LNCAP (cell line): Measurements from ENCODE around the gene PLXDC2.

Experiments
- TF ChIP-seq, protein P1 (sequence below): fragments of 450-650 bp; IDR thresholded peaks from 2 replicates; pipeline ENCODE4 v1.5.1; 2017; ENCODE audit warnings: mild to moderate bottlenecking

The PLXDC2 gene

DNA sequence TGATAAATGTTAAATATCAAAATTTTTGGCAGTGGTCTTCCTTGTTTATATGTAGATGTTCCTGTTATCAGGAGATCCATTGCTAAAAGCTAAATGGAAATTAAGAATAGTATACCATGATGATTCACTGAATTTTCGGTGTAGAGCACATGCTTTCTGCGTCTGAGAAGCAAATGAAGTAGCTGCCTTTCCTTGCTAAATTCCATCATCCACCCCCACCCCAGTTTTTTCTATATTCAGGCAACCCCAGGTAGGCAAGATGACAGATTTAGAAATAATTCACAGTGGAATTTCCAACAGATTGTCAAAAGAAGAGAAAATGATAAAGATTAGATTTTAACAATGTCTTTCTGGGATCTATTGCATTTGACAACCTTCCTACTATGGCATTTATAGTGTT, 231.9 kb downstream of the PLXDC2 start:
- TF ChIP-seq, protein P1, sequence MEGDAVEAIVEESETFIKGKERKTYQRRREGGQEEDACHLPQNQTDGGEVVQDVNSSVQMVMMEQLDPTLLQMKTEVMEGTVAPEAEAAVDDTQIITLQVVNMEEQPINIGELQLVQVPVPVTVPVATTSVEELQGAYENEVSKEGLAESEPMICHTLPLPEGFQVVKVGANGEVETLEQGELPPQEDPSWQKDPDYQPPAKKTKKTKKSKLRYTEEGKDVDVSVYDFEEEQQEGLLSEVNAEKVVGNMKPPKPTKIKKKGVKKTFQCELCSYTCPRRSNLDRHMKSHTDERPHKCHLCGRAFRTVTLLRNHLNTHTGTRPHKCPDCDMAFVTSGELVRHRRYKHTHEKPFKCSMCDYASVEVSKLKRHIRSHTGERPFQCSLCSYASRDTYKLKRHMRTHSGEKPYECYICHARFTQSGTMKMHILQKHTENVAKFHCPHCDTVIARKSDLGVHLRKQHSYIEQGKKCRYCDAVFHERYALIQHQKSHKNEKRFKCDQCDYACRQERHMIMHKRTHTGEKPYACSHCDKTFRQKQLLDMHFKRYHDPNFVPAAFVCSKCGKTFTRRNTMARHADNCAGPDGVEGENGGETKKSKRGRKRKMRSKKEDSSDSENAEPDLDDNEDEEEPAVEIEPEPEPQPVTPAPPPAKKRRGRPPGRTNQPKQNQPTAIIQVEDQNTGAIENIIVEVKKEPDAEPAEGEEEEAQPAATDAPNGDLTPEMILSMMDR, result no peak

DNA sequence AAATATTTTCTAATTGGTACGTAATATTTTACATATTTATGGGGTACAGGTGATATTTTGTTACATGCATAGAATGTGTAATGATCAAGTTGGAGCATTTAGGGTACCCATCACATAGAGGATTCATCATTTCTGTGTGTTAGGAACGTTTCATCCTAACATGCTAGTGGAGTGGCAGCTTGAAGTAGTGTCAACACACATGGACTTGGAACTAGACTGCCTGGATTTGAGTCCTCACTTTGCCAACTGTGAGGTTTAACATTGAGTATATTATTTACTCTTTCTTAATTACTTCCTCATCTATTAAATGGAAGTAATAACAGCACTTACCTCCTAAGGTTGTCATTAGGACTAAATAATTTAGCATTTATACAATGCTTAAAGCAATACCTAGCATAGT, 241.9 kb downstream of the PLXDC2 start:
- TF ChIP-seq, protein P1, result no peak

DNA sequence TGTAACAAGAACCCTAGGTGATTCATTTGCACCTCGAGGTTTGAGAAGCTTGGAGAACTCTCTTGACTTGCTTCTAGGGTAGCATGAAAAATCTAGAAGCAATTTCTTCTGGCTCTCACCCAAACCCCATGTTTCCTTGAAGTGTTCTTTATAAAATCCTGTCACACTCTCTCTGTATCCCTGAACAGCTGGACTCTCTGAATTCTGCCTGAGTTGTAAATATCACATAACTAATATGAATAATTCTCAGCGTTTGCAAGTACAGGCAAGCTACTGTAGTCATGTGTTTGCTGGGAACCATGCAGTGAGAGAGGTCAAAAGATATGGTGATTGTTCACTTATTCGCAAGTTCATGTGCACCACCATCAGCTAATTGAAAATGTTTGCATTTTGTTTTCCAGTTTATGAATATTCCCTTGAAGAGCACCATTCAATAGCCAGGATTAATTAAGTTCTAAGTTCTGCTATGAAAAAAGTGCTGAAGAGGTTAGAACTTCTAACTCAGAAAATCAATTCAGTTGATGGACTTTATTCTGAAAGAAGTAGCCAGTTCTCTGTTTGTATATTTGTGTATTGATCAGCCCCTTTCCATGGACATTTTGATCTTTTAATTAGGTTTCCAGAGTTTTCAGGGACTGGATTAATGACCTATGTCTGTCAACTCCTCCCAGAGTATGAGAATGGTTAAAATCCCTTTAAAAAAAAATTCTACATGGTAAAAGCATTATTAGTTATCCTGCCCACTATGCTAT, 243.0 kb downstream of the PLXDC2 start:
- TF ChIP-seq, protein P1, result no peak

DNA sequence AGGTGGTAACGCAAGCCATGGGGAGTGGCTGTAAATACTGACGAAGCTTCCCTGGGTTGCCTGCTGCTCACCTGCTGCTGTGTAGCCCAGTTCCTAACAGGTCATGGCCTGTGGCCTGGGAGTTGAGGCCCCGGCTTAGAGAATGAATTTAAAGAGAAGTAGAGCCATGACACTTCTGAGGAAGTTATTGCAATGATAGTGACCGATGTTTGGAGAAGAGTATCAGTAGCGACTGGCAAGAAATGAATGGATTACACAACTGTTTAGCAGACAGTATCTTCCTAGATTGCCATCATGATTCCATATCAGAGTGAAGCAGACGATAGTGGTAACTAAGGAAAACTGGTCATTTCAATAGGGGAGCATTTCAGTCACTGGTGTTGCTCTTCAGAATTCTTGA, 249.6 kb downstream of the PLXDC2 start:
- TF ChIP-seq, protein P1, result no peak

DNA sequence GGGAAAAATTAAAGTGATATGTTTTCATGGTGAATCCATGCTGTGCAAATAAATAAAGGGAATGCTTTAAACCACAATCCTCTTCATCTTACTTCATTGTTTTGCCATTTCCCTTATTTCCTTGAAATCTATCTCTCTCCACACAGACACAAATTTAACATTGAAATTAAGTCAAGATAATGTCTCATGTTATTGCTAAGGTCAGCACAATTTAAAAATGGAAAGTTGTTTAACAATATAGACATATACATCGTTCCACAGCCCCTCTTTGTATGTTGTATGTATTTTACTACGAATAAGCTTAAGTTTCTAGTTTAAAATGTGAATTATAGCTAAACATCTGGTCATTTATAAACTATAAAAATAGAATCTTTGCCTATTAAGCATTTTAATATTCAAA, 256.9 kb downstream of the PLXDC2 start:
- TF ChIP-seq, protein P1, result no peak

DNA sequence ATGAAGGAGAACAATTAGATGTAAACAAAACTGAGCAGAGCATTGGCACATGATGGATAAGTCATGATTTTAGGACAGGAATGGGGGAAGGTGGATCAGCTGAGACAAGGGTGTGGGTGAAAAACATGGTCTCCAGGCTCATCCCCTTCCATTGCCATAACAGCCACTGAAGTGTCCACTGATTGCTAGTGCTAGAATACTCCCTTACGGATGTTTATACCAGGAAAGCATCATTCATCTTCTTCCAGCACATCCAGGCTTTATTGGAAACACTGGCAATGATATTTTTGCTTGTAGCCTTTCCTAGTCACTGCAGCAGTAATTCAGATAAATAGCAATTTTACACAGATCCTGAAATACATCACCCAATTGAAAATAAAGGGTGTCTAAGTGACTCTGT, 259.5 kb downstream of the PLXDC2 start:
- TF ChIP-seq, protein P1, result no peak

DNA sequence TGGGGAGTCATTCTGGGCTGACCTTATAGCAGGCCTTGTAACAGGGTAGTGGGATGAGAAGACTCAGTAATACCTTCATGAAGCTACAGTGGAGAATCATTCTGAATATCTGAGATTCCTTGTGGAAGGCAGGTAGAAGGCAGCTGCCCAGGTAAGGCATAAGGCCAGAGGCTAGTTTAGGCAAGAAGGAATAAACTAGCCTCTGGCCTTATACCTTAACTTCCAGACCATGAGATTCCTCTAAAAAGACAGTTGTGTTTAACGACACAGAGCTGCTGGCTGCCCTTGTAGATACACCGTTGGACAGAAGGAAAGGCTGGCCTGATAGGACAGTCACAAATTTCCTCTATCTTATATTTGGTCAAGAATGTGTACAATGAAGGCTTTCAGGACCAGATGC, 268.2 kb downstream of the PLXDC2 start:
- TF ChIP-seq, protein P1, result no peak

DNA sequence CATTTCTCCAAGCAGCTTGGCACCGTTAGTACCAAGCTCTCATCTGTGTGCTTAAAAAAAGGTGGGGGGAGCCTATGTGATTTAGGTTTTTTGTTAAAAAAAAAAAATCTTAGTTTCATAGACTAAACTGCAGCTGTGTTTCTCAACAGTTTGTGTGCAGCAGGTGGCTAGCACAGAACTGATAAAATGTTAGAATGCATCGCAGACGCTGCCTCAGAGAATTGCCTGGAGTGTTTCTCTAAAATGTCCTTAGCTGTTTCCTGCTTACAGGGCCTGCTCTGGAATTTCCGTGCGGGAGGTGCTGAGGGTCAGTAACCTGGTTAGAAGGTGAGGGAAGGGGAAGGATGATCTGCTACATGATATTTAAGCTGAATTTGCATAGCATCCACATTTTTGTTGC, 268.9 kb downstream of the PLXDC2 start:
- TF ChIP-seq, protein P1, result no peak
